HepG2 (cell line): Measurements from ENCODE around the gene PPDPF. TPM values are rescaled to one million over a fixed set of nuclear protein-coding genes. Genes with fewer than 3 reads are reported as not detected.

Experiments
- ATAC-seq: fragments of 200-7000 bp; cut with Tn5 transposase; 3 replicates; pipeline ENCODE4 v1.9.1; 2020; ENCODE audit warnings: mild to moderate bottlenecking, moderate library complexity
- BruUV-seq: library from RNA; stranded (reverse); fragments of 400-500 nt; replicated peaks from 2 replicates; lab custom pipeline; 2021; lab: Mats Ljungman, UMichigan
- CTCF ChIA-PET: fragments of 300-600 bp; formaldehyde crosslinking; extraction: SDS; loops from one replicate; lab custom pipeline; 2021; ENCODE audit warnings: low total read pairs, inconsistent platforms, low intra/inter-chr PET ratio; lab: Yijun Ruan, JAX
- POLR2A ChIA-PET: fragments of 350-600 bp; sonication (Branson Sonifier 250); formaldehyde crosslinking; loops from one replicate; lab custom pipeline; 2020; ENCODE audit warnings: antibody characterized with exemption, inconsistent platforms; lab: Yijun Ruan, JAX
- DNase-seq: peaks from one replicate; pipeline ENCODE4 v3.0.0-alpha.2; 2015; ENCODE audit warnings: low spot score
- FAIRE-seq: peaks from 3 replicates; lab custom pipeline; 2011; peaks lifted over from hg19 to GRCh38; lab: Jason Lieb, UNC
- H2AFZ ChIP-seq: one replicate; pipeline ENCODE4 v1.6.1; 2011; ENCODE audit warnings: low read length, inconsistent platforms
- H3K27ac ChIP-seq: fragments of 300-600 bp; 3 replicates; pipeline ENCODE4 v1.8.0; 2011; ENCODE audit warnings: mixed run types, mild to moderate bottlenecking, mixed read lengths, low read length, inconsistent platforms; ENCODE audit not compliant: insufficient read depth; ENCODE audit errors: extremely low read length
- H3K27me3 ChIP-seq, 2 experiments: fragments of 200-600 bp in 1 of 2; 2 replicates in 1 of 2; 3 replicates in 1 of 2; pipeline versions ENCODE4 v1.6.0 to v1.8.0; 2011; ENCODE audit warnings: low read length in 2 of 2, mild to moderate bottlenecking in 2 of 2, moderate library complexity in 2 of 2, inconsistent platforms in 1 of 2; ENCODE audit not compliant: insufficient read depth in 2 of 2, control insufficient read depth in 1 of 2
- H3K36me3 ChIP-seq, 2 experiments: fragments of 200-600 bp in 1 of 2; replicated peaks in 1 of 2; 2 replicates in 1 of 2; 3 replicates in 1 of 2; pipeline versions ENCODE4 v1.5.1 to v1.8.0; 2011; ENCODE audit warnings: low read length in 2 of 2, inconsistent platforms in 1 of 2; ENCODE audit not compliant: insufficient read depth in 2 of 2, control insufficient read depth in 1 of 2
- H3K4me1 ChIP-seq: 2 replicates; pipeline ENCODE4 v1.5.1; 2012; ENCODE audit warnings: low read length, inconsistent platforms; ENCODE audit not compliant: insufficient read depth
- H3K4me2 ChIP-seq: 2 replicates; pipeline ENCODE4 v1.6.0; 2011; ENCODE audit warnings: low read depth, low read length, inconsistent platforms
- H3K4me3 ChIP-seq, 3 experiments: fragments of 200-600 bp in 1 of 3; sonication (generic), shearing (Covaris generic) in 1 of 3; replicated peaks in 1 of 3; 2 replicates each; pipeline ENCODE4 v1.5.1; 2011 to 2016; ENCODE audit warnings: low read length in 3 of 3, inconsistent platforms in 2 of 3, low read depth in 2 of 3, mild to moderate bottlenecking in 2 of 3, control low read depth in 1 of 3, mixed read lengths in 1 of 3; ENCODE audit not compliant: insufficient read depth in 1 of 3
- H3K79me2 ChIP-seq: one replicate; pipeline ENCODE4 v1.6.1; 2011; ENCODE audit warnings: low read length, inconsistent platforms; ENCODE audit not compliant: insufficient read depth
- H3K9ac ChIP-seq: 2 replicates; pipeline ENCODE4 v1.6.0; 2011; ENCODE audit warnings: mild to moderate bottlenecking, low read depth, low read length, inconsistent platforms; ENCODE audit not compliant: insufficient read depth
- H3K9me3 ChIP-seq: 2 replicates; pipeline ENCODE4 v1.5.1; 2012; ENCODE audit warnings: mild to moderate bottlenecking, low read length
- H4K20me1 ChIP-seq: 2 replicates; pipeline ENCODE4 v1.6.0; 2011; ENCODE audit warnings: inconsistent platforms, mild to moderate bottlenecking, low read length, moderate library complexity; ENCODE audit not compliant: insufficient read depth
- NONO ChIP-seq, 2 experiments: fragments of 450-650 bp in 1 of 2; sonication (generic) in 1 of 2; formaldehyde crosslinking in 1 of 2; IDR thresholded peaks in 1 of 2; conservative IDR thresholded peaks in 1 of 2; 2 replicates each; pipeline versions ENCODE4 v1.6.1 to v1.8.0; 2017 to 2022; ENCODE audit warnings: mild to moderate bottlenecking in 1 of 2, missing genetic modification reagents in 1 of 2, moderate library complexity in 1 of 2
- PLRG1 ChIP-seq: fragments of 450-650 bp; conservative IDR thresholded peaks from 2 replicates; pipeline ENCODE4 v1.6.1; 2016
- SNAI1 ChIP-seq: sonication (generic); formaldehyde crosslinking; IDR thresholded peaks from 2 replicates; pipeline ENCODE4 v1.5.0; 2020; ENCODE audit warnings: mild to moderate bottlenecking, missing genetic modification reagents, borderline replicate concordance
- ZNF224 ChIP-seq: sonication (generic); formaldehyde crosslinking; IDR thresholded peaks from 2 replicates; pipeline ENCODE4 v1.5.0; 2020; ENCODE audit warnings: mild to moderate bottlenecking, missing genetic modification reagents
- WGBS: methylation state at CpG from one replicate; pipeline ENCODE4 v1.1.6; 2017; ENCODE audit warnings: low lambda C conversion rate; 5-methylcytosine and 5-hydroxymethylcytosine counted together
- in situ Hi-C: cut with HindIII; loops from 2 replicates; pipeline ENCODE4 v1.10.0; 2017; ENCODE audit warnings: low pct_unique_long_range_greater_than_20kb; ENCODE audit not compliant: extremely low pct_ligation_motif_present
- intact Hi-C: fragments of 100-400 bp; cut with micrococcal nuclease; formaldehyde crosslinking; loops from one replicate; pipeline ENCODE4 v1.10.0; 2022; ENCODE audit not compliant: unreplicated experiment
- polyA plus RNA-seq, 8 experiments: library from polyadenylated mRNA; depleted of rRNA in 3 of 8; stranded (reverse) in 7 of 8; unstranded in 1 of 8; fragments of >200 nt; fragmentation: Illumina TruSeq in 4 of 8; extraction: Trizol in 4 of 8; gene quantifications; 2 replicates each; pipeline versions ENCODE4 v1.2.1 to v1.2.3, GENCODE V29; 2011 to 2016; ENCODE audit warnings: low read depth in 4 of 8, missing spikeins in 1 of 8, mixed read lengths in 1 of 8; ENCODE audit not compliant: insufficient read depth in 1 of 8
- total RNA-seq, 5 experiments: library from RNA; depleted of rRNA; stranded (reverse); fragments of >200 nt; fragmentation: Illumina TruSeq; extraction: Trizol; gene quantifications; 2 replicates each; pipeline ENCODE4 v1.2.3, GENCODE V29; 2016; ENCODE audit warnings: low read depth in 1 of 5
- TF ChIP-seq, protein P1 (sequence below): fragments of 450-650 bp; IDR thresholded peaks from 2 replicates; pipeline ENCODE4 v1.6.1; 2017
- TF ChIP-seq, protein P2 (sequence below): sonication (generic); formaldehyde crosslinking; IDR thresholded peaks from 2 replicates; pipeline ENCODE4 v1.5.1; 2020; ENCODE audit warnings: mild to moderate bottlenecking, missing genetic modification reagents, moderate library complexity
- TF ChIP-seq, protein P3 (sequence below): sonication (generic); formaldehyde crosslinking; IDR thresholded peaks from 2 replicates; pipeline ENCODE4 v1.5.0; 2020; ENCODE audit warnings: mild to moderate bottlenecking, missing genetic modification reagents, borderline replicate concordance

PPDPF gene
- total and polyA plus RNA-seq, 2 of the 13 experiments (the other 11 are each of a cell fraction or from before 2014, with no cell fraction given) = 1.8 to 7.0 TPM

DNA sequence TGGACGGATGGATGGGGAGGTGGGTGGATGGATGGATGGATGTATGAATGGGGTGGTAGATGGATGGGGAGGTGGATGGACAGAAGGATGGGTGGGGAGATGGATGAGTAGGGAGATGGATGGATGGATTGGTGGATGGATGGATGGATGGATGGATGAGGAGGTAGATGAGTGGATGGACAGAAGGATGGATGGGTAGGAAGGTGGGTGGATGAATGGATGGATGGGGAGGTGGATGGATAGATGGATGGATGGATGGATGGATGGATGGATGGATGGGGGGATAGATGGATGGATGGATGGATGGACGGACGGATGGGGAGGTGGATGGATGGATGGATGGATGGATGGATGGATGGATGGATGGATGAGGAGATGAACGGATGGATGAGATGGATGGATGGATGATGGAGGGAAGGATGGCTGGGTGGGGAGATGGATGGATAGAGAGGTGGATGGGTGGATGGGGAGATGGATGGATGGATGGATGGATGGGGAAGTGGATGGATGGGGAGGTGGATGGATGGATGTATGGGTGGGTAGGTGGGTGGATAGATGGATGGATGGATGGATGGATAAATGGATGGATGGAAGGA is 28.8 kb upstream of the PPDPF start (continued):
- TF ChIP-seq, protein P1, sequence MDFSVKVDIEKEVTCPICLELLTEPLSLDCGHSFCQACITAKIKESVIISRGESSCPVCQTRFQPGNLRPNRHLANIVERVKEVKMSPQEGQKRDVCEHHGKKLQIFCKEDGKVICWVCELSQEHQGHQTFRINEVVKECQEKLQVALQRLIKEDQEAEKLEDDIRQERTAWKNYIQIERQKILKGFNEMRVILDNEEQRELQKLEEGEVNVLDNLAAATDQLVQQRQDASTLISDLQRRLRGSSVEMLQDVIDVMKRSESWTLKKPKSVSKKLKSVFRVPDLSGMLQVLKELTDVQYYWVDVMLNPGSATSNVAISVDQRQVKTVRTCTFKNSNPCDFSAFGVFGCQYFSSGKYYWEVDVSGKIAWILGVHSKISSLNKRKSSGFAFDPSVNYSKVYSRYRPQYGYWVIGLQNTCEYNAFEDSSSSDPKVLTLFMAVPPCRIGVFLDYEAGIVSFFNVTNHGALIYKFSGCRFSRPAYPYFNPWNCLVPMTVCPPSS = peak; percentile 79; the same call in 1 of the 2 replicates
- TF ChIP-seq NONO (IDR thresholded peaks at IDR 0.05) = peak; percentile 16; the same call in 1 of the 2 replicates
- TF ChIP-seq NONO (CRISPR knock-in tag; conservative IDR thresholded peaks at IDR 0.05) = no peak
- TF ChIP-seq ZNF224 (CRISPR knock-in tag) = no peak
- TF ChIP-seq, protein P2, sequence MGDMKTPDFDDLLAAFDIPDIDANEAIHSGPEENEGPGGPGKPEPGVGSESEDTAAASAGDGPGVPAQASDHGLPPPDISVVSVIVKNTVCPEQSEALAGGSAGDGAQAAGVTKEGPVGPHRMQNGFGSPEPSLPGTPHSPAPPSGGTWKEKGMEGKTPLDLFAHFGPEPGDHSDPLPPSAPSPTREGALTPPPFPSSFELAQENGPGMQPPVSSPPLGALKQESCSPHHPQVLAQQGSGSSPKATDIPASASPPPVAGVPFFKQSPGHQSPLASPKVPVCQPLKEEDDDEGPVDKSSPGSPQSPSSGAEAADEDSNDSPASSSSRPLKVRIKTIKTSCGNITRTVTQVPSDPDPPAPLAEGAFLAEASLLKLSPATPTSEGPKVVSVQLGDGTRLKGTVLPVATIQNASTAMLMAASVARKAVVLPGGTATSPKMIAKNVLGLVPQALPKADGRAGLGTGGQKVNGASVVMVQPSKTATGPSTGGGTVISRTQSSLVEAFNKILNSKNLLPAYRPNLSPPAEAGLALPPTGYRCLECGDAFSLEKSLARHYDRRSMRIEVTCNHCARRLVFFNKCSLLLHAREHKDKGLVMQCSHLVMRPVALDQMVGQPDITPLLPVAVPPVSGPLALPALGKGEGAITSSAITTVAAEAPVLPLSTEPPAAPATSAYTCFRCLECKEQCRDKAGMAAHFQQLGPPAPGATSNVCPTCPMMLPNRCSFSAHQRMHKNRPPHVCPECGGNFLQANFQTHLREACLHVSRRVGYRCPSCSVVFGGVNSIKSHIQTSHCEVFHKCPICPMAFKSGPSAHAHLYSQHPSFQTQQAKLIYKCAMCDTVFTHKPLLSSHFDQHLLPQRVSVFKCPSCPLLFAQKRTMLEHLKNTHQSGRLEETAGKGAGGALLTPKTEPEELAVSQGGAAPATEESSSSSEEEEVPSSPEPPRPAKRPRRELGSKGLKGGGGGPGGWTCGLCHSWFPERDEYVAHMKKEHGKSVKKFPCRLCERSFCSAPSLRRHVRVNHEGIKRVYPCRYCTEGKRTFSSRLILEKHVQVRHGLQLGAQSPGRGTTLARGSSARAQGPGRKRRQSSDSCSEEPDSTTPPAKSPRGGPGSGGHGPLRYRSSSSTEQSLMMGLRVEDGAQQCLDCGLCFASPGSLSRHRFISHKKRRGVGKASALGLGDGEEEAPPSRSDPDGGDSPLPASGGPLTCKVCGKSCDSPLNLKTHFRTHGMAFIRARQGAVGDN = no peak
- no peak for TF ChIP-seq PLRG1
- TF ChIP-seq, all 625 proteins: peak for 5

DNA sequence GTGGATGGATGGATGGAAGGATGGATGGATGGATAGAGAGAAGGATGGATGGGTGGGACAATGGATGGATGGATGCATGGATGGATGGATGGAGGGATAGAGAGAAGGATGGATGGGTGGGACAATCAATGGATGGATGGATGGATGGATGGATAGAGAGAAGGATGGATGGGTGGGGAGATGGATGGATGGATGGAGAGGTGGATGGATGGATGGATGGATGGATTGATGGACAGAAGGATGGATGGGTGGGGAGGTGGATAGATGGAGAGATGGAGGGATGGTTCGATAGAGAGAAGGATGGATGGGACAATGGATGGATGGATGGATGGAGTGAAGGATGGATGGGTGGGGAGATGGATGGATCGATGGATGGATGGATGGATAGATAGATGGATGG is 28.0 kb upstream of the PPDPF start:
- H3K36me3 ChIP-seq = no peaks in the 10 kb centered on the region
- TF ChIP-seq, protein P3, sequence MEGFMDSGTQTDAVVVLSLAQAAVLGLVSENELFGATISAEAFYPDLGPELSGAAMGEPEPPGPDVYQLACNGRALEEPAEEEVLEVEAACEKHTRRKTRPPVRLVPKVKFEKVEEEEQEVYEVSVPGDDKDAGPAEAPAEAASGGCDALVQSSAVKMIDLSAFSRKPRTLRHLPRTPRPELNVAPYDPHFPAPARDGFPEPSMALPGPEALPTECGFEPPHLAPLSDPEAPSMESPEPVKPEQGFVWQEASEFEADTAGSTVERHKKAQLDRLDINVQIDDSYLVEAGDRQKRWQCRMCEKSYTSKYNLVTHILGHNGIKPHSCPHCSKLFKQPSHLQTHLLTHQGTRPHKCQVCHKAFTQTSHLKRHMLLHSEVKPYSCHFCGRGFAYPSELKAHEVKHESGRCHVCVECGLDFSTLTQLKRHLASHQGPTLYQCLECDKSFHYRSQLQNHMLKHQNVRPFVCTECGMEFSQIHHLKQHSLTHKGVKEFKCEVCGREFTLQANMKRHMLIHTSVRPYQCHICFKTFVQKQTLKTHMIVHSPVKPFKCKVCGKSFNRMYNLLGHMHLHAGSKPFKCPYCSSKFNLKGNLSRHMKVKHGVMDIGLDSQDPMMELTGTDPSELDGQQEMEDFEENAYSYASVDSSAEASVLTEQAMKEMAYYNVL (CRISPR knock-in tag) = 0 out of 2 replicates have a peak, but pooled peaks have one; percentile 20
- TF ChIP-seq SNAI1 (CRISPR knock-in tag) = no peak
- TF ChIP-seq, all 625 proteins: peak for 1
- Histone ChIP-seq H3K79me2 (no peaks in the 10 kb centered on the region), H3K4me3 (no peak overlapping the region), H3K27ac (no peak overlapping the region), H2AFZ (no peak overlapping the region), H3K4me2 (no peak overlapping the region), H3K9ac (no peak overlapping the region), H3K27me3 (peaks cover 28 to 67% of the 10 kb centered on the region in 2 experiments), H4K20me1 (peaks cover 6% of the 10 kb centered on the region; the same call in 1 of the 2 replicates), H3K4me1 (peaks cover 12% of the 10 kb centered on the region; the same call in 1 of the 2 replicates), H3K9me3 (no peaks in the 10 kb centered on the region)
- DNase-seq (no peak), ATAC-seq (no peak), FAIRE-seq (no peak)
- ChIA-PET POLR2A (no interaction called here), CTCF (no interaction called here)
- in situ Hi-C loops (no loop called here), intact Hi-C loops (no loop called here)
- BruUV-seq = no TSS peak
- WGBS = 6% methylated on average over 2 of the region's 2 CpGs
